Measurements from ENCODE around the gene RGCC. TPM values are rescaled to one million over a fixed set of nuclear protein-coding genes. Genes with fewer than 3 reads are reported as not detected.
"Not testable (repeated sequence)": the region's sequence is repeated elsewhere in the genome, so short reads cannot be mapped to it uniquely, and the experiment has no call there.

RGCC gene
- total RNA-seq, 1 donor from 2014 or later: 139 TPM

DNA sequence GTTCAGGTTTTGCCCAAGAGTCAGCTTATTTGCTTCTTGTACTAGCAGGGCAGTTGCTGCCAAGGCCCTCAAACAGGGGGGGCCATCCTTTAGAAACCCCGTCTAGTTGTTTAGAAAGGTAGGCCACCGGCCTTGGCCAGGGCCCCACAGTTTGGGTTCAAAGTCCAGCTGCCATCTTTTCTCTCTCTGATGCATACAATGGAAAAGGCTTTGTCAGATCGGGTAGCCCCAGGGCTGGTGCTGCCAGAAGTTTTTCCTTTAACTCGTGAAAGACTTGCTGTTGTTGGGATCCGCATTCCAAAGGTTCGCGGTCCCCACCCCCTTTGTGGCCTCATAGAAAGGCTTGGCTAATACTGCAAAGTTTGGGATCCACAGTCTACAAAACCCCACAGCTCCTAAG, 35.4 kb upstream of the RGCC start:
- H3K4me3 Mint-ChIP-seq; H3K27me3 Mint-ChIP-seq (ENCODE audit: insufficient read depth); H3K36me3 Mint-ChIP-seq (ENCODE audit: low read depth); intact Hi-C loops (cut with micrococcal nuclease); H3K27ac Mint-ChIP-seq; H3K4me1 Mint-ChIP-seq (ENCODE audit: low read depth); H3K9me3 Mint-ChIP-seq; DNase-seq (ENCODE audit: low spot score): not testable (repeated sequence)

DNA sequence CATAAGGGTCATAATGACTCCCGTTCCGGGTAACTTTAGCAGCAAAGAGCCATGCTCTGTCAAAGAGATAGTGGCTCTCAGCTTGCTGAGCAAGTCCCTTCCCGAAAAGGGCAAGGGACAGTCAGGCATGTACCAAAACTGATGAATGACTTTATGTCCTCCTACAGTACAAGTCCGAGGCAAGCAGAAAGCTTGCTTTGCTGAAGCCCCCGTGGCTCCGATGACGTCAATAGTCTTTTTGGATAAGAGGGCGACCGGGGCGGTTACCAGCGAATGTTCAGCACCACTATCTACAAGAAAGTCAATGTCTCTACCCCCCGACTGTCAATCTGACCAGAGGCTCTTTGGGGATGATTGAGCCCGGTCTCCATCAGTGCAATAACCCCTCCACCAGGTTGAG, 34.1 kb upstream of the RGCC start:
- DNase-seq (ENCODE audit: low spot score); H3K36me3 Mint-ChIP-seq (ENCODE audit: low read depth); H3K4me3 Mint-ChIP-seq; H3K9me3 Mint-ChIP-seq; H3K27ac Mint-ChIP-seq; H3K27me3 Mint-ChIP-seq (ENCODE audit: insufficient read depth); intact Hi-C loops (cut with micrococcal nuclease): not testable (repeated sequence)
- peaks cover 14% of the 10 kb centered on the region for H3K4me1 Mint-ChIP-seq (ENCODE audit: low read depth)

DNA sequence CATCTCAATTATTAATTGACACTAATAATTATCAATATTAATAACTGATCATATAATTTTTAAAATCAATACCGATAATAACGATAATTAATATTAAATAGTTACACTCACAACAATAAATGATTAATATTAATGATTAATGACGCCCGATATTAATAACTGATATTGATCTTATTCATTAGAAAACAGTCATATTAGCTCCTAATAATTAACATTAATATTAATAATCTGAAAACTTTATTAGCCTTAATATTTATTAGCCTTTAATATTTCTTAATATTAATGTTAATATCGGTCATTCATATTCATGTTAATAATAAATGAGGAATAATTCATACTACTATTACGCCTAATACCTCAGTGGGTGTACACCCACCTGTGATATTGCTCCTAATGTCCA, 32.7 kb upstream of the RGCC start:
- H3K4me3 Mint-ChIP-seq; H3K27me3 Mint-ChIP-seq (ENCODE audit: insufficient read depth); DNase-seq (ENCODE audit: low spot score); H3K27ac Mint-ChIP-seq; H3K36me3 Mint-ChIP-seq (ENCODE audit: low read depth); H3K9me3 Mint-ChIP-seq: not testable (repeated sequence)
- H3K4me1 Mint-ChIP-seq (ENCODE audit: low read depth): peaks cover 14% of the 10 kb centered on the region
- intact Hi-C loops (cut with micrococcal nuclease): loop anchor here (5.0 kb wide), 1 partner anchor 43 kb away; no protein-coding TSS in a partner anchor

DNA sequence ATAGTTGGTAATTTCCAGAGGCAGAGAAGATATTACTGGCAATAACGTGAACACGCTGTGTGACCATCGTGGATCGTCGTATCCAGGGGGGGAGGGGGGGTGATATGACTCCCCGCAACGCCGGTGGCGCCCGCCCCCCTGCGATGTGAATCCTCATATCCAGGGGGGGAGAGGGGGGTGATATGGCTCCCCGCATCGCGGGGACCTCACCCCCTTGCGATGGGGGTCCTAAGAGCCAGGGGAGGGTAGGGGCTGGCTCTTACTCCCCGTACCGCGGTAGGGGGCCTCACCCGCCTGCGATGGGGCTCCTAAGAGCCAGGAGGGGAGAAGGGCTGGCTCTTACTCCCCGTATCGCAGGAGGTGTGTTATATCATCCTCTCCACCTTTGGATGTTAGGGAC, 31.3 kb upstream of the RGCC start:
- intact Hi-C loops (cut with micrococcal nuclease): loop anchor here (2.0 to 5.0 kb wide), 3 partner anchors 27 to 41 kb away; no protein-coding TSS in a partner anchor
- peaks cover 7% of the 10 kb centered on the region for H3K27me3 Mint-ChIP-seq (ENCODE audit: insufficient read depth)
- H3K36me3 Mint-ChIP-seq (ENCODE audit: low read depth): no peaks in the 10 kb centered on the region
- no peak overlapping the region for H3K4me3 Mint-ChIP-seq
- DNase-seq (ENCODE audit: low spot score): no peak
- H3K27ac Mint-ChIP-seq: no peak overlapping the region
- no peaks in the 10 kb centered on the region for H3K9me3 Mint-ChIP-seq
- H3K4me1 Mint-ChIP-seq (ENCODE audit: low read depth): peaks cover 14% of the 10 kb centered on the region

DNA sequence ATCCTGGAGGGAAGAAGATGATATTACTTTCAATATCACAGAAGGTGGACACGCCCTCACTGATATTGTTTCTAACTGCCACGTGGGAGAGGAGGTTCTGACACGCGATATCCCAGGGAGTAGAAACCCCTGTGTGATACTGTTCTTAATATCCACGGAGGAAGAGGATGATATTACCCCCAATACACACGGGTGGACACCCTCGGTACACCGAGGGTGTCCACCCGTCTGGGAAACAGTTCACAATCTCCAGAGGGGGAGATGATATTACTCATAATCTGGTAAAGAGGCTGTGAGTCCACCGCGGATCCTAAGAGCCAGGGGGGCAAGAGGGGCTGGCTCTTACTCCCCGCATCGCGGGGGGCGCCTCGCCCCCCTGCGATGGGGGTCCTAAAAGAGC, 29.7 kb upstream of the RGCC start:
- peaks cover 14% of the 10 kb centered on the region for H3K4me1 Mint-ChIP-seq (ENCODE audit: low read depth)
- DNase-seq (ENCODE audit: low spot score): no peak
- peaks cover 7% of the 10 kb centered on the region for H3K27me3 Mint-ChIP-seq (ENCODE audit: insufficient read depth)
- no peaks in the 10 kb centered on the region for H3K36me3 Mint-ChIP-seq (ENCODE audit: low read depth)
- intact Hi-C loops (cut with micrococcal nuclease): loop anchor here (2.0 to 5.0 kb wide), 3 partner anchors 25 to 40 kb away; no protein-coding TSS in a partner anchor
- H3K4me3 Mint-ChIP-seq: peak overlapping the region; percentile 61
- no peak overlapping the region for H3K27ac Mint-ChIP-seq
- H3K9me3 Mint-ChIP-seq: no peaks in the 10 kb centered on the region

DNA sequence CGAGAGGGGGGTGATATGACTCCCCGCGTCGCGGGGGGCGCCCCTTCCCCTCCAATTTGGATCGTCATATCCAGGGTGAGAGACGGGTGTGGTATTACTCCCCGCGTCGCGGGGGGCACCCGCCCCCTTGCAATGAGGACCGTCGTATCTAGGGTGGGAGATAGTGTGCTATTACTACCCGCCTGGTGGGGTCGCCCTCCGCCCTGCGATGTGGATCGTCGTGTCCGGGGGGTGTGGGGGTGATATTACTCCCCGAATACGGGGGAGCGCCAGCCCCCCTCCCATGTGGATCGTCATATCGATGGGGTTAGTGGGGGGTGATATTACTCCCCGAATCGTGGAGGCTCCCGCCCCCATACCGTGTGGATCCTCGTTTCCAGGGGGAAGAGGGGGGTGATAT, 29.2 kb upstream of the RGCC start:
- Mint-ChIP-seq H3K4me1 (ENCODE audit: low read depth) (peaks cover 14% of the 10 kb centered on the region), H3K27me3 (ENCODE audit: insufficient read depth) (peaks cover 7% of the 10 kb centered on the region), H3K9me3 (no peaks in the 10 kb centered on the region), H3K36me3 (ENCODE audit: low read depth) (no peaks in the 10 kb centered on the region), H3K4me3 (no peak overlapping the region), H3K27ac (no peak overlapping the region)
- intact Hi-C loops (cut with micrococcal nuclease): loop anchor here (5.0 kb wide), 1 partner anchor 39 kb away; no protein-coding TSS in a partner anchor
- no peak for DNase-seq (ENCODE audit: low spot score)

DNA sequence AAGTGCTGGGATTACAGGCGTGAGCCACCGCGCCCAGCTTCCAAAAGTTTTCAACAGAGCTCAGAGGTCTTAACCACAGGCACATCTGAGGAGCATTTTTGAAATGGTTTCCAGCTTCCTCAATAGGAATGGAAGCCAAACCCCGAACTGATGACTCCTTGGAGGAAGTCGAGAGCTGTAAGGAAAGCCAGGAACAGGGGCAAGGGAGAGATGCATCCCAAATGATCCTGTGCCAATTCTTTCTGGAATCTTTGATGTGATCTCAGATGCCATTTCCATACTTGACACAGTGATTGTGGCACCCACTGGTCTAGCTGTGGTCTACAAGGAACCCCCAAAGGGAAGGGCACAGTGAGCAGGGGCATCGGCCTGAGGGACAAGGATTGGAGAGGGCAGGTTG, 23.3 kb upstream of the RGCC start:
- H3K9me3 Mint-ChIP-seq; H3K27me3 Mint-ChIP-seq (ENCODE audit: insufficient read depth); H3K4me1 Mint-ChIP-seq (ENCODE audit: low read depth); intact Hi-C loops (cut with micrococcal nuclease); DNase-seq (ENCODE audit: low spot score); H3K4me3 Mint-ChIP-seq; H3K27ac Mint-ChIP-seq; H3K36me3 Mint-ChIP-seq (ENCODE audit: low read depth): not testable (repeated sequence)

DNA sequence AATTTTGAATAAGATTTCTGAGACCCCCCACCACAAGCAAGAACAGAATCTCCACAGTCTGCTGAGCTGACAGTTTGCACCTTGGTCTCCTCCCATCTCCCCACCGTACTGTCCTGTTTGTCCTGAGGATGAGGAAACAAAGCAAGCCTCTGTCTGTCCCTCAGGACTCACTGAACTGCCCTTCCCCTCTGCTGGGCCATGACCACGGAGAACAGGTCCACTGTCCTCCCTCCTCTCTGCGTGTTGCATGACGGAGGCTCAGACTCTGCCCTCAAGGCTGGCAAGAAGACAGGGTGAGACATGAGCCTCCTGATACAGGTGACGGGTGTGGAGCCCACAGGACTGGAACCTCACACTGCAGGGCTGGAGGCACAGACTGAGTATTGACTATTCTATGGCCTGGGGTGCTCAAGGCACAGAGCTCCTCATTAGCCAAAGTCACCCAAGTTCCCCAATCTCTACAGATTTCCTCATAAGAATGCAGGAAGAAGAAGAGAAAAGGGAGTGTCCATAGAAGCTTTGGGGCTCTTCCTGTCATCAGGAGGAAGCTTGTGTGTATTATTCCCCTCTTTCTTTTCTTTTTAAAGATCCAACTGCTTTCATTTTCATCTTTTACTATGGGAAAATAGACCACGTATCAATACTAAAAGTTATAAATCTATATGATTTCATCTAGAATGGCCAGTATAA, 22.4 kb upstream of the RGCC start:
- Mint-ChIP-seq H3K4me3 (no peak overlapping the region), H3K27ac (no peak overlapping the region), H3K27me3 (ENCODE audit: insufficient read depth) (peaks cover 5% of the 10 kb centered on the region), H3K9me3 (no peaks in the 10 kb centered on the region), H3K36me3 (ENCODE audit: low read depth) (no peaks in the 10 kb centered on the region), H3K4me1 (ENCODE audit: low read depth) (peaks cover 5% of the 10 kb centered on the region)
- intact Hi-C loops (cut with micrococcal nuclease): no loop called here
- DNase-seq (ENCODE audit: low spot score): no peak

DNA sequence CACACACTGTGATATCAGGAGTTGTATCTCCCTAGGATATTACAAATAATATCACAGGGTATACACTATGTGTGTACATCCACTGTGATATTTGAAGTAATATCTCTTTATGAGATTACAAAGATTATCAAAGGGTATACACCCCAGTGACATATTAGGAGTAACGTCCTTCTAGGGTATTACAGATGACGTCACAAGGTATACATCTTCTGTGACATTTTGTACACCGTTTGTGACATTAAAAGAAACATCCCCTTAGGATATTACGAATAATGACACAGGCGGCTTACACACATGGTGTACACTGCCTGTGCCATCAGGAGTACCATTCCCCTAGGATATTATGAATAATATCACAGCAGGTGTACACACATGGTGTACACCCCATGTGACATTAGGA, 13.4 kb upstream of the RGCC start:
- H3K4me3 Mint-ChIP-seq: no peak overlapping the region
- H3K27me3 Mint-ChIP-seq (ENCODE audit: insufficient read depth): peaks cover 3% of the 10 kb centered on the region
- intact Hi-C loops (cut with micrococcal nuclease): no loop called here
- H3K4me1 Mint-ChIP-seq (ENCODE audit: low read depth): no peaks in the 10 kb centered on the region
- no peaks in the 10 kb centered on the region for H3K9me3 Mint-ChIP-seq
- no peaks in the 10 kb centered on the region for H3K36me3 Mint-ChIP-seq (ENCODE audit: low read depth)
- no peak overlapping the region for H3K27ac Mint-ChIP-seq
- DNase-seq (ENCODE audit: low spot score): no peak

DNA sequence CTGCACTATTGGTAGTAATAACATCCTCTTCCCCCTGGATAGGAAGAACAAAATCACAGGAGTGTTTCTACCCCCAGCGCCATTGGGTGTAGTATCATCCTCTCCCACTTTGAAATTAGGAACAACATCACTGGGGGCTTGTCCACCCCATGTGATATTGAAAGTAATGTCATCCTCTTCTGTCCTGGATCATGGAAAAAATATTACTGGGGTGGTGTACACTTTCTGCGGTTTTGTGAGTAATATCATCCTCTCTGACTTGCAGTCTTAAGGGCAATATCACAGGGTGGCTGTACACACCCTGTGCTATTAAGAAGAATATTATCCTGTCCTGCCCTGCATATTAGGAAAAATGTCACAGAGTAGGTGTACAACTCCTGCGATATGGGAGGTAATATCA, 4.9 kb upstream of the RGCC start:
- H3K36me3 Mint-ChIP-seq (ENCODE audit: low read depth): no peaks in the 10 kb centered on the region
- H3K9me3 Mint-ChIP-seq: no peaks in the 10 kb centered on the region
- no peak overlapping the region for H3K27ac Mint-ChIP-seq
- H3K27me3 Mint-ChIP-seq (ENCODE audit: insufficient read depth): peaks cover 22% of the 10 kb centered on the region
- intact Hi-C loops (cut with micrococcal nuclease): loop anchor here (2.0 to 10.0 kb wide), 3 partner anchors 26 to 822 kb away; partner anchors contain the start of gene AKAP11
- no peak for DNase-seq (ENCODE audit: low spot score)
- H3K4me1 Mint-ChIP-seq (ENCODE audit: low read depth): peaks cover 13% of the 10 kb centered on the region
- no peak overlapping the region for H3K4me3 Mint-ChIP-seq

DNA sequence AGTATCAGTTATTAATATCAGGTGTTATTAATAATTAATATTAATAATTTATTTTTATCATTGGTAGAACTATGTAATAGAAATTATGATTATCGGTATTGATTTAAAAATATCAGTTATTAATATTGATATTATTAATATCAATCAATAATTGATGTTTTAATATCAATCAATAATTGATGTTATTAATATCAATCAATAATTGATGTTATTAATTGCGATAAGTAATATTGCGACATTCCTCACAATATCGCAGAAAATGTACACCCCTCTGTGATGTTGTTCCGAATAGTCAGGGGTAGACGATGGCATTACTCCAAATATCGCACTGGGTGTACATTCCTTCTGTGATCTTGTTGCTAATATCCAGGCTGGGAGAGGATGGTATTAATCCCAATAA, 3.7 kb upstream of the RGCC start:
- Mint-ChIP-seq H3K27ac (no peak overlapping the region), H3K27me3 (ENCODE audit: insufficient read depth) (peaks cover 22% of the 10 kb centered on the region), H3K36me3 (ENCODE audit: low read depth) (no peaks in the 10 kb centered on the region), H3K9me3 (no peaks in the 10 kb centered on the region), H3K4me1 (ENCODE audit: low read depth) (peaks cover 13% of the 10 kb centered on the region), H3K4me3 (no peak overlapping the region)
- intact Hi-C loops (cut with micrococcal nuclease): loop anchor here (2.0 to 10.0 kb wide), 3 partner anchors 27 to 821 kb away; partner anchors contain the start of gene AKAP11
- DNase-seq (ENCODE audit: low spot score): no peak

DNA sequence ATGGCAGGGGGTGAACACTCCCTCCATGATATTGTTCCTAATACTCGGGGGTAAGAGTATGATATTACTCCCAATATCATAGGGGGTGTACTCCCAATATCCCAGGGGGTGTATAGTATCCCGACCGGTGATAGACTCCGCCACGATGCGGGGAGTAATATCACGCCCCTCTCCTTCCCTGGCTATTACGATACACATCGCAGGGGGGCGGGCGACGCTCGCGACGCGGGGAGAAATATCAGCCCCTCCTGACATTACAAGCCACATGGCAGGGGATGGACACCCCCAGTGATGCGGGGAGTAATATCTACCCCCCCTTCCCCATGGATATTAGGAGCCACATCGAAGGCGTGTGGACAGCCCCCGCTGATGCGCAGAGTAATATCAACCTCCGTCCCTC, 3.2 kb upstream of the RGCC start:
- Mint-ChIP-seq H3K4me3 (no peak overlapping the region), H3K27ac (no peak overlapping the region), H3K4me1 (ENCODE audit: low read depth) (peaks cover 18% of the 10 kb centered on the region), H3K36me3 (ENCODE audit: low read depth) (peaks cover 2% of the 10 kb centered on the region), H3K9me3 (no peaks in the 10 kb centered on the region), H3K27me3 (ENCODE audit: insufficient read depth) (peaks cover 22% of the 10 kb centered on the region)
- DNase-seq (ENCODE audit: low spot score): no peak
- intact Hi-C loops (cut with micrococcal nuclease): loop anchor here (10.0 kb wide), 1 partner anchor 821 kb away; the partner anchor contains the start of gene AKAP11

DNA sequence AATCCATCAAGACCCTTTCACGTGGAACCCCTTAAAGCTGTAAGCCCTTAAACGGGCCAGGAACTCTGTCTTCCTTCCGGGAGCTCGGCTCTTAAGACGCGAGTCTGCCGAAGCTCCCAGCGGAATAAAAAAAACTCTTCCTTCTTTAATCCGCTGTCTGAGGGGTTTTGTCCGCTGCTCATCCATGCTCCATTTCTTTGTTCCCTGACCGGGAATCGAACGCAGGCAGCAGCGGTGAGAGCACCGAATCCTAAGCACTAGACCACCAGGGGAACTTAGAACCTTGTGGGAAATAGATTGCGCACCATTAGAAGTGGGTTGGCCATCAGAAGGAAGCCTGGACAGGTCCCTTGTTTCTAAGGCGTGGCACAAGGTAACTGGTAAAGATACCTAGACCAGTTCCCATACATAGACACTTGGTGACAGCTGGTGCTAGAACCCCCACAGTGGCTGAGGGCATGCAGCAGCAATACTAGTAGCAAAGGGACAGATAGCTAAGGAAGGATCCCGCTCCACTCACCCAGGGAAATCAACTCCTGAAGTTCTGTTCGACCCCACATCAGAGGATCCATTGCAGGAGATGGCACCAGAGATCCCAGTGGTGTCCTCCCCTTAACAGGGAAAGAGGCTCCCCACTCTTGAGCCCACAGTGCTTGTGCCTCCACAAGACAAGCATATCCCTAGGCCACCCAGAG, 1.5 kb upstream of the RGCC start:
- H3K27me3 Mint-ChIP-seq (ENCODE audit: insufficient read depth): peaks cover 22% of the 10 kb centered on the region
- intact Hi-C loops (cut with micrococcal nuclease): loop anchor here (2.0 to 10.0 kb wide), 8 partner anchors 44 to 819 kb away; partner anchors contain the start of genes AKAP11, KBTBD6 and NAA16
- H3K9me3 Mint-ChIP-seq: no peaks in the 10 kb centered on the region
- no peak for DNase-seq (ENCODE audit: low spot score)
- peak overlapping the region; percentile 61 for H3K4me3 Mint-ChIP-seq
- peak overlapping the region; percentile 79 for H3K27ac Mint-ChIP-seq
- peaks cover 35% of the 10 kb centered on the region for H3K4me1 Mint-ChIP-seq (ENCODE audit: low read depth)
- peaks cover 18% of the 10 kb centered on the region for H3K36me3 Mint-ChIP-seq (ENCODE audit: low read depth)

Data from activated T-helper 1 cell treated with anti-CD3 and anti-CD28 coated beads, Interleukin-12 subunit alpha, Interleukin-12 subunit beta, Interleukin-2, Interleukin-4 antibody, amounts not matched to agents 30 ng/mL and 10 ng/mL and 1 ng/mL, durations not matched to agents 14 hours and 24 hours and 36 hours (primary cell).